Inflammatory macrophage treated with lipopolysaccharide for 4 hours (primary cell): ENCODE data around the gene UQCR11.

ENCODE experiments used
- DNase-seq: peaks from one replicate; pipeline ENCODE4 v3.0.0-alpha.2; 2020

UQCR11 gene

DNA sequence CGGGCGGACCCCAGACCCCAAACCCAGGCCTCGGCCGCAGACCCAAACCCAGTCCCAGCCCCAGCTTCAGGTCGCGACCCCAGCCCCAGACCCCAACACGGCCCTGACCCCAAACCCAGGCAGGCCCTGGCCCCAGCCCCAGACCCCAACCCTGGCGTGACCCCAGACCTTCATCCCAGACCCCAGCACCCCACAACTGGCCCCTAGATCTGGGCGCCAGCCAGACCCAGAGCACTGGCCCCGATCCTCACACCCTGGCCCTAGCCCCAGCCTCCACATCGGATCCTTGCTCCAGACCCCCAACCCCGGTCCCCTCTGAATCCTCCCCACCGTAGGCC is 20.1 kb downstream of the UQCR11 start:
- no peak for DNase-seq

DNA sequence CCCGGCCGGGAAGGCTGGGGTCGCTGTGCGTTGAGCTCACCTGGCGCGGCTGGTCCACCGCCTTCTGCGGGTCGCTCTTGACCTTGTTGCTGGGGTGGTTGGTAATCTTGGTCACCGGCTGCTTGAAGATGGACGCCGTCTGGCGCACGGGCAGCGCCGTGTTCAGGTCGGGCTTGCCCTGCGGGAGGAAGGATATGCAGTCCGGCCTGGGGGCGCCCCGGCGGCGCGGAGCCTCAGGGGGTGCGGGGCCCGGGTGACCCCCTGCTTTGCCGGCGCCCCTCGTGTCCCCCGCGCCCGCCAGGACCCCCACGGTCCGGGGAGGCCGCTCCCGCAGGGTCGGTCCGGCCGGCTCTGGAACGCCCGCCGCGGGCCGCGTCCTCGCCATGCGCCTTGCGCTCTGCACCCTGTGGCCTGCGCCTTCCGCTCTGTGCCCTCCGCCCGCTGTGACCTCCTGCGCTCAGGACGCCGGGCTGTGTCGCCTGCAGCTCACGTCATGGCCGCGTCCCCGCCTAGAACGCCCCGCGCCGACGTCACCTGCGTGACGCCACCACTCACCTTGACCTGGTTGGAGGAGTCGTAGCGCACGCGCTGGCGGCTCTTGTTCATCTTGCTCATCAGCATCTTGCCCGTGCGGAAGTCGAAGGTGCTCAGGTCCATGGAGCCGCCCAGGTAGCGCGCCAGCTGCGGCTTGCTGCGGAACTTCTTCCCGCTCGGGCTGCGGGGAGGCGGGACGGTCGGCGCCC is 20.6 kb downstream of the UQCR11 start:
- DNase-seq: no peak

DNA sequence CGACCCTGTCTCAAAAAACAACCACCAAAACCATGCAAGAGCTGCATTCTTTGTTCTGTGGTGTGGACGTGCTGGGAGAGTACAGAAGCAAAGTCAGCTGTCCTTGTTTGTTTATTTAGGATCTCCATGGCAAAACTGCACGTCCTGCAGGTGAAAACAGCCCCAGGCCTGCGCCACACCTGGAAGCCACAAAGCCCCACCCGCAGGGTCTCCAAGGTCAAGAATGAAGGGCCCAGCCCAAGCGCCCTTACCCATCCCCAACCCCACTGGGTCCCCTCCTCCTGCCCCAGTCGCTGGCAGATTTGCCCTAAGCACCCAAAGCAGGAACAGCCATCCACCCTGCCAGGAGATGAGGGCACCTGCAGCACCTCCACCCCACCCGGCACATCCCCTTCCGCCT is 23.1 kb downstream of the UQCR11 start:
- no peak for DNase-seq

DNA sequence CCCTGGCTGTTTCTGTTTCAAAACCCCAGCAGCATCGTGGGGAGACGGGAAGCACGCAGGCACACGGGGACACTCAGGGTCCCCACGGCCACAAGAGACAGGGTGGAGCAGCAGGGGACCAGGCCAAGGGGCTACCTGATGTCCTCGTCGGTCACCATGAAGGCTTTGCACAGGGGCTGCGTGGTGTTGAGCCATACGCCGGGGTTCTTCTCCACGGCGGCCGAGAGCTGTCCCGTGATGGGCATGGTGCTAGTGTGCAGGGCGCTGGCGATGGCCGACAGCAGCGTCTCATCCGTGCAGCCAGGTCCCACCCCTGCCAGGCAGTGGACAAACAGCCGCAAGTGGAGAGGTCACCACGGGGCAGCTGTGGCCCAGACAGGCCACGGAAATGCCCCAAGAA is 24.3 kb downstream of the UQCR11 start:
- no peak for DNase-seq

DNA sequence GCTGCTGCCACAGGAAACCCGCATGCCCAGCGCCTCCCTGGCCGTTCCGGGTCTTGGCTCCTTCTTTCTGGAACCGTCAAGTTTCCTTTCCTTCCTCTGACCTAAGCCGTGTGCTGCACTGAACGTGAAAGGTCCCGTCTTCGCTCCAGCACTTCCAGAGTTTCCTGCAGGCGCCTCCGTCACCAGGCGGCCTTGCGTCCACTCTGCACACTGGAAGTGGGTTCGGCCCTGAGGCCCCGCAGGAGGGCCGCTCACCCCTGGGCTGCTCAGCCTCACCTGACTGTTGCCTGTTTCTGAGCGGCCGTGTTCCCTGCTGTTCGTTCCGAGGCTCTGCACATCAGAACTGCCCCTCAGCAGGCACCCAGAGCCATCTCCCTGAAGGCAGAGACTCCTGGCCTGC is 24.9 kb downstream of the UQCR11 start:
- no peak for DNase-seq

DNA sequence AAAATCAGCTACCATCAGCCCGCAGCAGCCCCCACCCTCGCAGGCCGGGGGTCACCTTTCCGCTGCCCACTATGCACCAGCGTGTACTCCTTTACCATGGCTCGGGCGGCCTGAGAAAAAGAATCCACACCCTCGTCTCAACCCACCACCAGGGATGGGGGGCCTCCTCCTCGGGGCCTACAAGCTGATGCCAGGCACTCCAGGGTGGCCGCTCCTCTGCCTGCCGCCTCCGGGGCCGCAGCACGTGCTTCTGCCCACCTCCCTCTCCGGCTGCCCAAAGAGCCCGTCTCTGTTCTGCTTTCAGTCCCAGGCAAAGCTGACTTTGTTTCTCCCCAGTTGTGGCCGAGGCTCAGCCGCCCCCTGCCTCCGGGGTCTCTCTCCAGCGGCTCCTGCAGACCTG is 26.0 kb downstream of the UQCR11 start:
- no peak for DNase-seq

DNA sequence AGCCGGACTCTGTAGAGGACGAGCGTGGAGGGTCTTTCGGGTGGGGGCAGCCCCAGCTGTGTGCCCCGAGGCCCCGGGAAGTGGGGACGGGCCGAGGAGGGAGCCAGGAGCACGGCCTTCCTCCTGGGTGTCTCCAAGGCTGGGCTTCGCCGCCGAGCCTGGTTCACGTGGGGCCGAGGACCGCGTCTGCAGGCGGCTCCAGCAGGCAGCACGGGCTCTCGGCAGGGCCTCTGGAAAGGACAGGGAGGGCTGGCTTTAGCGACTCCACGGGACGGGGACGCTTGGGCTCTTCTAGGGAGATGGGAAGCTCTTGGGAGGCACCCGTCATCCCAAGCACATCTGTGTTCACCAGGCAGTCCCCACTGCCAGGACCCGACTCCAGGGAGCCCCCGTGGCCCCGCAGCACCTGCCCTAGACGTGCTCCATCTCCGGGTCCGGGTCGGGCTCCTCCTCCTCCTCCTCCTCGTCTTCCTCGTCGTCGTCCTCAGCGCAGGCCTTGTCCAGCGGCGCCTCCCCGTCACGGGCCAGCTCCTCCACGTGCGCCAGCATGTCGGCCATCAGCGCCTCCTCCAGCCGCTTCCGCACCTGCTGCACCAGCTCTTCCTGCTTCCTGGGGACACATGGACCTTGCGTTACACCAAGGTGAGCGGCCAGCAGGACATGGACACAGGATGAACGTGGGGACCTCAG is 27.2 kb downstream of the UQCR11 start:
- DNase-seq: no peak

DNA sequence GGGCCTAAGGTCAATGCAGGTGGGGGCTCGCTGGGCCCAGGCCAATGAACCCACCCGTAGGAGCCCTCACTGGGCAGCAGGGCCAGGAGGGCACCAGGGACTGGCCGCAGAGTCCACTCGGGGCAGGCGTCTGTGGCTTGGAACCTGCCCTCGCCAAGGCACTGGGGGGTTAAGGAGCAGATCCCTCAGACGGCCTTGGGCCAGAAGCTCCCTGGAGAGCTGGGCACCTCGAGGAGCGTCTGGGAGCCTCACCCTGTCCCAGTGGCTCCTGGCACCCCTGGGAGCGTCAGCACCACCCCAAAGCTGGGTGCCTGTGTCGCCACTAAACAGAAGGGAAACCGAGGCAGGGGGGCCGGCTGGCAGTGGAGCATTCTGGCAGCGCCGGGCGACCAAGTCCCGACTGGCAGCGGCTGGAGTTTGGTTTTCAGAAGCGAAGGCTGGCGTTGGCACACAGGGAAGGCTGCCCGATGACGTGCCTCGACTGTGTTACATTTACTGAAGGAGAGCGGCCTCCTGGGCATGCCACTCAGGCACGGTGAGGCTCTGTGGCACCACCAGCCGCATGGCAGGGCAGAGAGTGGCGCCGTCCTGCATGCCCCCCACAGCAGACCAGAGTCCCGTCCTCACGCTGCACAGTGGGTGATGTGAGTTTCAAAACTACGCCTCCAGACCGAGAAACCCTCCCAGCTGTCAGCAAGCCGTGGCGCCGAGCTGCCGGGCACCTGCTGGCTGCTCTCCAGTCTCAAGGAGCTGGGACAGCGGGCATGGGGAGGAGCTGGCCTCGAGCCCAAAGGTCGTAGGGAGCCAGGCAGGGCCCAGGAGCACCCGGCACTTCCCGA is 28.0 kb downstream of the UQCR11 start:
- no peak for DNase-seq

DNA sequence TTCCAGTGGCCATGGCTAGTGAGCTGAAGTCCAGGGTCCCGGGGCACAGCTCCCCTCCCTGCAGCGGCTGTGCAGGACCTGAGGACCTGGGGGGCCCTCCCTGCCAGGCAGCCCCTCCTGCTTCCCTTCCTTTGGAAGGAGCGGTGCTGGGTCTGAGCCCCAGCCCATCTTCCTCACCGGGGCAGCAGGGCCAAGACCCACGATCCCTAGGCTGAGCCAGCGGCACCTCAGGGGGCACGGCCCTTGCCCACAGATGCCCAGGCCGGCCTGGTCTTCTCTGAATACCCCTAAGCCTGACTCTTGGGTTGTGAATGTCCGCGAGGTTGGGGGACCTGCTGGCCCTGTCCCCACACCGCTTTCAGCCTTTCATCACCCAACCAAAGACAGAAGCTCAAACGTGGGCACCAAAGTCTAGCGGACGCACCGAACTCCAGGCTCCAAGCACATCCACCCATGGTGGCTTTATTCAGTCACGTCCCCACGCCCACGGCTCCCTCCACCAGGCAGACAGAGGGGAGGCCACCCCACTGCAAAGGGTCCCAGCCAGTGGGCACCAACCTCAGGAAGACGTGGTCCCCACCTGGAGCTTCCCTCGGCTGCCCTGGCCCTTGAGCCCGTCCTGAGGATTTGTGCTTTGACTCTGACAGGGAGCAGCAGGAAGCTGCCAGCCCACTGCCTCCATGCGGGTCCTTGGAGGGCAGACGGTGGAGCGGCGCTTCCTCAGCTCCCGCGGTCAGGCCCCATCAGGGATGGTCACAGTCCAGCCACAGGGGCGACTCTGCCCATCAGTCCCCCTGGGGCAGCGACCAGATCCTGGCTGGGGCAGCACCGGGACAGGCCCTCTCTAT is 28.8 kb downstream of the UQCR11 start:
- DNase-seq: no peak

DNA sequence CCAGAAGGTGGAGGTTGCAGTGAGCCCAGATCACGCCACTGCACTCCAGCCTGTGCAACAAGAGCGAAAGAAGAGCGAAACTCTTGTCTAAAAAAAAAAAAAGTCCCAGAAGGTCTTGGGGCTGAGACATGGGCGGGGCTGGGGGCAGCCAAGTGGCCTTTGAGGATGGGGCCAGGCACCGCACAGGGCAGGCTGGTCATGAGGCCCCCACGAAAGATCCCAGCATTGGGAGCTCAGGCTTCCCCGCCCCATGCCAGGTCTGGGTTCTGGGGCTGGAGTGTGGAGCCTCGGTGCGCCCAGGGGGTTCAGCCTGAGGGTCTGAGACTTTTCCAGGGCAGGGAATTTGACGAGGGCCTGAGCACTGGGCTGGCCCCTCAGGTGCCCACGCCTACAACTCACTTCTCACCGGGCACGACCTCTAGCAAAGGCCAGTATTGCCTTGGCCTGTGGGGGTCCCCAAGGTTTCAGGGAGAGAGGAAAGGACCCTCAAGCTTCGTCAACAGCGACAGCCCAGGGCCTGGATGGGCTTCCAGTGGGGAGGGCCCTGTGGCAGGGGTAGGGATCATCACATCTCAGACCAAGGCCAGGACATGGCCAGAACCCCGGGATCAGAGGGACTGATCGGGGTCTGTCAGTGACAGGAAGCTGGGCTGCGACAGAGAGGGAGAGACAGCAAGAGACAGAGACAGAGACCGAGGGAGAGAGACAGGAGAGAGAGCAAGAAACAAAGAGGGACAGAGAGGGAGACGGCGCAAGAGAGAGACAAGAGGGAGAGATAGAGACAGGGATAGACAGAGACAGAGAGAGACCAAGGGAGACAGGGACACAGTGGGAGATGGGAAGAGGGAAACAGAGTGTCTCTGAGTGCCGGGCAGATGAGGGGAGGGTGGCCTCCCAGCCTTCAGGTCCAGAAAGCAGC is 29.7 kb downstream of the UQCR11 start:
- no peak for DNase-seq

DNA sequence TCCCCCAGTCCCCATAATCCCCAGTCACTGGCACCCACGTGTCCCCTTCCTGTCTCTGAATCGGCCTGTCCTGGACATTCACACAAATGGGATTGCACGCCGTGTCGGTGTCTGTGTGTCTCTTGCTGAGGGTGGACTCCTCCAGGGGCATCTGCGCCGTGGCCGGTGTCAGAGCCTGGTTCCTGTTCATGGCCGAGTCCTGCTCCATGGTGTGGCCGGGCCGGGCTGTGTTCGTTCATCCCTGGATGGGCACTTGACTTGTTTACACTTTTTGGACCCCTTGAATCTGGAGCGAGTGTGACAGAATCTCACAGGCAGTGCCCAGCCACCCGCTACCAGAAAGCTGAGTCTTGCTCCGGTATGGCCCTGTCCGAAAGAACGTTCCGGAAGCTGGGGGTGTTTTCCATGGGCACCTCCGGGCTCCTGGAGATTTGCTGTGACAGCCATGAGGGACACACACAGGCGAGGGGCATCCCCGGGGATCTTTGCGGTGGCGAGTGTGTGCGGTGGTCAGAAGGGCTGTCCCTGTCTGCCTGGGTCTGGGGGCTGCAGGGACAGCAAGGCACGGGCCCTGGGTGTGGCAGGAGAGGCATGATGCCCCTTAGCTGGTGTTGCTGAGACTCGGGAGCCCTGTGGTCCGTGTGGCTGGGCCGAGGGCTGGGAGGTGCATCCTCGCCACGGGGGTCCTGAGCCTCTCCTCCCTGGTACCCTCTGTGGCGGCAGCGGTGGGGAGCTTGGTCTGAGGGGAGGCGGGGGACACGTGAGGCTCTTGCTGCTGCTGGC is 30.7 kb downstream of the UQCR11 start:
- DNase-seq: no peak

DNA sequence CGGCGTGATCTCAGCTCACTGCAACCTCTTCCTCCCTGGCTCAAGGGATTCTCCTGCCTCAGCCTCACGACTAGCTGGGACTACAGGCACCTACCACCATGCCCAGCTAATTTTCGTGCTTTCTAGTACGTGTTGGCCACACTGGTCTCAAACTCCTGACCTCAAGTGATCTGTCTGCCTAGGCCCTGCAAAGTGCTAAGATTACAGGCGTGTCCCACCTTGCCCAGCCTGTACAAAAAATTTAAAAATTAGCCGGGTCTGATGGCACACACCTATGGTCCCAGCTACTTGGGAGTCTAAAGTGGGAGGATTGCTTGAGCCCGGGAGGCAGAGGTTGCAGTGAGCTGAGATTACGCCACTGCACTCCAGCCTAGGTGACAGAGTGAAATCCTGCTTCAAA is 32.5 kb downstream of the UQCR11 start:
- DNase-seq: no peak

DNA sequence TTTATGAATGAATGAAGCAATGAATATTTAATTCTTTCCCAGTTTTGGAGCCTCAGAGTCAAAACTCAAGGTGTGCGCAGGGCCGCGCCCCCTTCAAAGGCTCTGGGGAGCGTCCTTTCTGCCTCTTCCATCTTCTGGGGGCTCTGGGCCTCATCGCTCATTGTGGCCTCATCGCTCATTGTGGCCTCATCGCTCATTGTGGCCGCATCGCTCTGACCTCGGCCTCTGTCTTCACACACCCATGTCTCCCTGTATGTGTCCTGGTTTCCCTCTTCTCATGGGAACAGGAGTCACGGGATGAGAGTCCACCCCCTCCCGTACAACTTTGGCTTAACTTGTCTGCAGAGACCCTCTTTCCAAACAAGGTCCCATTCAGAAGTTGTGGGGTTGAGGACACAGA is 33.9 kb downstream of the UQCR11 start:
- no peak for DNase-seq

DNA sequence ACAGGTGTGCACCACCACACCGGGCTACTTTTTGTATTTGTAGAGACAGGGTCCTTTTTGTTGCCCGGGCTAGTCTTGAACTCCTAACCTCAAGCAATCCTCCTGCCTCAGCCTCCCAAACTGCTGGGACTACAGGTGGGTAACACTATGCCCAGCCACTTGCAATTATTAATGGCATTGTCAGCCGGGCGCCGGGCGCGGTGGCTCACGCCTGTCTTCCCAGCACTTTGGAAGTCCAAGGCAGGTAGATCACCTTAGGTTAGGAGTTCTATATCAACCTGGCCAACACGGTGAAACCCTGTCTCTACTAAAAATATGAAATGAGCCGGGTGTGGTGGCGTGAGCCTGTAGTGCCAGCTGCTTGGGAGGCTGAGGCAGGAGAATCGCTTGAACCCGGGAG is 34.4 kb downstream of the UQCR11 start:
- DNase-seq: no peak

DNA sequence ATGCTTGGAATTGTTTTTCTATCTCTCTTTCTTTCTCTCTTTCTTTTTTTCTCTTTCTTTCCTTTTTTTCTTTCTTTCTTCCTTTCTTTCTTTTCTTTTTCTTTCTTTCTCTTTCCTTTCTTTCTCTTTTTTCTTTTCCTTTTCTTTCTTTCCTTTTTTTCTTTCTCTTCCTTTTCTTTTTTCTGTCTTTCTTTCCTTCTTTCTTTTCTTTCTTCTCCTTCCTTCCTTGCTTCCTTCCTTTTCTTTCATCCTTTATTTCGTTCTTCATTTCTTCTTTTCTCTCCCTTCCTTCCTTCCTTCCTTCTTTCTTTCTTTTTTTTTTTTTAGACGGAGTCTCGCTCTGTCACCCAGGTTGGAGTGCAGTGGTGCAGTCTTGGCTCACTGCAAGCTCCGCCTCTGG is 35.3 kb downstream of the UQCR11 start:
- DNase-seq: no peak

DNA sequence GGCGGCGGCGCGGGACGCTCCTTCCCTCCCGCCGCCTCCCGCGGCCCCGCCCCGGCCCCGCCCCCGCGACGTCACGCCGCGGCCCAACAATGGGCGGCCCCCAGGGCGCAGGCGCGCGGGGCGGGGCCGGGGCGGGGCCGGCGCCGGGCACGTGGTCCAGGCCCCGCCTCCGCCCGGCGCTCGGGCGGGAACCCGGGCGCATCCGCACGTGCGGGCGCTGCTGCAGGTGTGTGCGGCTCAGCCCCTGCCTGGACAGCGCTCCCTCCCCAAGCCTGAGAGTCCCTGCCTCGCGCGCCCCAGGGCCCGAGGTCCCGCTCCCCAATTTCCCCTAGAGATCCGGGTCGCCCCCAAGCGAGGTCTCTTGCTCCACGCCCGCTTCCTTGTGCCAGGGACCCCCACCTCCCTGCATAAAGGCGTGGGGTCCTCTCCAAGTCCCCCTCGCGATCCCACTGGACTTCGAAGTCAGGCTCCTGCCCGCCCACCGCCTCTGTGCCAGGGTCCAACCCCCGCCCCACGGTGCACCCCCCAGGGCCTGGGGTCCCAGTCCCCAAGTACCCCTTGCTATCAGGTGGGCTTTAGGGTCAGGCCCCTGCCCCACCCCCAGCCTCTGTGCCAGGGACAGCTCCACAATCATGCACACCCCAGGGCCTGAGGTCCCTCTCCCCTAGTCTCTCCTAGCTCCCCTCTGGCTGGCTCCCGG is 36.8 kb downstream of the UQCR11 start, which contains the start of gene MEX3D:
Gene MEX3D, minus strand, starts transcription at position 6 of the 700 bp plus-strand sequence. CDS start 267 bp downstream, outside the sequence.
- peak; percentile 82 for DNase-seq

DNA sequence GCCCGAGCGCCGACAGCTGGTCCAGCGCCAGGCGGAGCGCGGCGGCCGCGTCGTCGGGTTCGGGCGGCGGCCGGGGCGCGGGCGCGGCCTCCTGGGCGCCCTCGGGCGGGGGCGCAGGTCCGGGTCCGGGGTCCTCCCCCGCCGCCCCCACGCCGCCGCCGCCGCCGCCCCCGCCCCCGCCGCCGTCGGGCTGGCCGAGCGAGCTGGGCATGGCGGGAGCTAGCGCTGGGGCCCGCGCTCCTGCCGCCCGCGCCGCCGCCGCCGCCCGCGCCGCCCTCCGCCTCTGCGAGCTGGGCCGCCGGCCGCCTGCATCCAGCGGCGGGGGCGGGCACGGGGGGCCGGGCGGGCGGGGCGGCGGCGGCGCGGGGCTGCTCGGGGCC is 37.4 kb downstream of the UQCR11 start:
- no peak for DNase-seq

DNA sequence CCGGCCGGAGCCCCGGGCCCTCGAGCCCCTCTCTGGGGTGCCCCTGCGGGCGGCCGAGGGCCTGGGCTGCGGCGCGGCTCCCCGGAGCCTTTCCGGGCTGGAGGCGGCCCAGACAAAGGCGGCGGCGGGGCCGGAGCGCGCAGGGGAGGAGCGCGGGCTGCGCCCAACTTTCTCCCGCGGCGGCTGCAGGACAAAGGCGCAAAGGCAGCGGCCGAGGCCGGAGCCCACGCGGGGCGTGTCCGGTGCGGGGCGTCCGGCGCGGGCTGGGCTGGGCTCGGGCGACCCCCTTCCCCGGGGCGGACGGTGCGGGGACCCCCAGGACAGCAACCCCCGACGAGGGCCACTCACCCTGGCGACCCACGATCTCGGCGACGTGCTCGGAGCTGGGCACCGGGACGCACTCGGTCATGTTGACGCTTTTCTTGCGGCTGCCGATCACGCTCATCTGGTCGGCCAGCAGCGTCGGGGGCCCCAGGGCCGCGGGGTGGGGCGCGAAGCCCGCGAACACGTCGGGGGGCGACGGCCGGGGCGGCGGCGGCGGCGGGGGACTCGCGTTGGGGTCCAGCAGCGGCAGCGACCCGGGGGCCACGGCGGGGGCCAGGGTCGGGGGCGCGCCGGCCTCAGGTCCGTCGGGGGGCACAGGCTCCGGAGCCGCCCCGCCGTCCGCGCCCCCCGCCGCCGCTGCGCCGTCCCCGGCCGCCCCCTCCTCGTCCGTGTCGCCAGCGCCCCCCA is 38.0 kb downstream of the UQCR11 start:
- DNase-seq: peak; percentile 13

DNA sequence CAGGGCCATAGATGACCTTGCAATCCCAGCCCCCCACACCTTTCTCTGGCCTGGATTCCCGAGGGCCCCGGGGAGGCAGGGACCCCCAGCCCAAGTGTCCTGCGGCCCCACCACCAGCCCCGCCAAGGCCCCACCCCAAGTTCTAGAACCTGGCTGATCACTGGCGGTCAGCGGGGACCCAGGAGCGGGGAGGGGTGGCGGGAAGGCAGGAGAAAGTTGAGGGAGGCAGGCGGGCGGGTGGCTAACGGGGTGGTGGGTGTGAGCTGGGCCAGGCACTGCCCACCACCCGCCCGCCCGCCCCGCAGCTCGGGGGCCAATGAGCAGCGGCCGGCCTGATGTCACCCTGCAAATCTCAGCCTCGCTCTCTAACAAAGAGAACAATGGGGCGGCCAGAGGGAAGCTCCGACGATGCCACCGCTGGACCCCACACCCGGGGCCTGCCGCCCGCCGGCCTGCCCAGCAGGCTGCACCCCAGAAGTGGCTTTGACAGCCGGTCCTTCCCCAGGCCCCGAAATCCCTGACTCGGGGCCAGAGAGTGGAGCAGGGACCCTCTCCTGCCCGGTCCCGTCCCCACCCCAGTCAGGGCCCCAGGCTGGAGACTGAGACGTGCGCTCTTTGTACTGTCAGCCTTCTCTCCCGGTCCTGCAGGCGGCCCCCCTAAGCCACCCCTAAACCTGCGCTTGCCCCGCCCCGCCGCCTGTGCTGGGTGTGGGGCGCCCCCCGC is 38.7 kb downstream of the UQCR11 start:
- no peak for DNase-seq
